ENCODE measurements around the gene UVSSA.

The UVSSA gene

GRCh38 chr4:1350169-1350520 is 3.1 kb downstream of the UVSSA start:
- no peaks in the 10 kb centered on the region for H4K20me1 ChIP-seq (ENCODE audit: insufficient read depth, low read length)
- TF ChIP-seq, protein P1, sequence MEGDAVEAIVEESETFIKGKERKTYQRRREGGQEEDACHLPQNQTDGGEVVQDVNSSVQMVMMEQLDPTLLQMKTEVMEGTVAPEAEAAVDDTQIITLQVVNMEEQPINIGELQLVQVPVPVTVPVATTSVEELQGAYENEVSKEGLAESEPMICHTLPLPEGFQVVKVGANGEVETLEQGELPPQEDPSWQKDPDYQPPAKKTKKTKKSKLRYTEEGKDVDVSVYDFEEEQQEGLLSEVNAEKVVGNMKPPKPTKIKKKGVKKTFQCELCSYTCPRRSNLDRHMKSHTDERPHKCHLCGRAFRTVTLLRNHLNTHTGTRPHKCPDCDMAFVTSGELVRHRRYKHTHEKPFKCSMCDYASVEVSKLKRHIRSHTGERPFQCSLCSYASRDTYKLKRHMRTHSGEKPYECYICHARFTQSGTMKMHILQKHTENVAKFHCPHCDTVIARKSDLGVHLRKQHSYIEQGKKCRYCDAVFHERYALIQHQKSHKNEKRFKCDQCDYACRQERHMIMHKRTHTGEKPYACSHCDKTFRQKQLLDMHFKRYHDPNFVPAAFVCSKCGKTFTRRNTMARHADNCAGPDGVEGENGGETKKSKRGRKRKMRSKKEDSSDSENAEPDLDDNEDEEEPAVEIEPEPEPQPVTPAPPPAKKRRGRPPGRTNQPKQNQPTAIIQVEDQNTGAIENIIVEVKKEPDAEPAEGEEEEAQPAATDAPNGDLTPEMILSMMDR (IDR thresholded peaks at IDR 0.05; ENCODE audit: low read depth, low read length) = no peak
- no peak for TF ChIP-seq EZH2phosphoT487 (IDR thresholded peaks at IDR 0.05; ENCODE audit: low read depth)
- peaks cover 17% of the 10 kb centered on the region for H3K36me3 ChIP-seq (replicated peaks; ENCODE audit: low read depth, low read length)
- no peaks in the 10 kb centered on the region for H3K27me3 ChIP-seq (ENCODE audit: low read depth, low read length)
- H3K9ac ChIP-seq (ENCODE audit: low read length) = no peak overlapping the region
- H3K4me2 ChIP-seq (ENCODE audit: low read length) = no peak overlapping the region
- no peak overlapping the region for H3K27ac ChIP-seq (ENCODE audit: low read length)
- H3K9me3 ChIP-seq (ENCODE audit: insufficient read depth, low read length) = no peaks in the 10 kb centered on the region
- peaks cover 16% of the 10 kb centered on the region for H3K4me1 ChIP-seq (ENCODE audit: low read length)
- no peak overlapping the region for H2AFZ ChIP-seq (ENCODE audit: low read depth, low read length)
- peaks cover 33% of the 10 kb centered on the region for H3K79me2 ChIP-seq (ENCODE audit: low read length)
- H3K4me3 ChIP-seq (ENCODE audit: low read length) = no peak overlapping the region

- TF ChIP-seq, protein P1 (IDR thresholded peaks at IDR 0.05; ENCODE audit: low read depth, low read length) = peak; percentile 86
- no peak for TF ChIP-seq EZH2phosphoT487 (IDR thresholded peaks at IDR 0.05; ENCODE audit: low read depth)
- no peak overlapping the region for H3K9ac ChIP-seq (ENCODE audit: low read length)
Measured at GRCh38 chr4:1351854-1352566, 5.0 kb downstream of the UVSSA start.

DNA sequence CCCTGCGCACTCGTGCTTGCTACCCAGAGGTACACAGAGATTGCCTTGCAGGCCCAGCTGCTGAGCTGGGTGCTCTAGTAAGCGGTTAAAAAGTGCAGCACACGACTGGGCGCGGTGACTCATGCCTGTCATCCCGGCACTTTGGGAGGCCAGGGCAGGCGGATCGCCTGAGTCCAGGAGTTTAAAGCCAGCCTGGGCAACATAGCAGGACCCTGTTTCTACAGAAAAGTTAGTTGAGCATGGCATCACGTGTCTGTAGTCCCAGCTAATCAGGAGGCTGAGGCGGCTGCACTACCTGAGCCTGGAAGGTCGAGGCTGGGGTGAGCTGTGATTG is 5.5 kb downstream of the UVSSA start:
- H4K20me1 ChIP-seq (ENCODE audit: insufficient read depth, low read length) = no peaks in the 10 kb centered on the region
- H3K4me1 ChIP-seq (ENCODE audit: low read length) = peaks cover 12% of the 10 kb centered on the region
- H3K27ac ChIP-seq (ENCODE audit: low read length) = no peak overlapping the region
- no peak overlapping the region for H3K4me2 ChIP-seq (ENCODE audit: low read length)
- no peaks in the 10 kb centered on the region for H3K27me3 ChIP-seq (ENCODE audit: low read depth, low read length)
- H3K9ac ChIP-seq (ENCODE audit: low read length) = no peak overlapping the region
- peaks cover 17% of the 10 kb centered on the region for H3K36me3 ChIP-seq (replicated peaks; ENCODE audit: low read depth, low read length)
- no peaks in the 10 kb centered on the region for H3K9me3 ChIP-seq (ENCODE audit: insufficient read depth, low read length)
- TF ChIP-seq, protein P1 (IDR thresholded peaks at IDR 0.05; ENCODE audit: low read depth, low read length) = no peak
- TF ChIP-seq EZH2phosphoT487 (IDR thresholded peaks at IDR 0.05; ENCODE audit: low read depth) = no peak
- H2AFZ ChIP-seq (ENCODE audit: low read depth, low read length) = no peak overlapping the region
- H3K79me2 ChIP-seq (ENCODE audit: low read length) = peaks cover 19% of the 10 kb centered on the region
- H3K4me3 ChIP-seq (ENCODE audit: low read length) = no peak overlapping the region

More at GRCh38 chr4:1351854-1352566, 5.0 kb downstream of the UVSSA start:
- Histone ChIP-seq H3K4me2 (ENCODE audit: low read length) (peak overlapping the region; percentile 22; the same call in 1 of the 2 replicates), H3K9me3 (ENCODE audit: insufficient read depth, low read length) (no peaks in the 10 kb centered on the region), H4K20me1 (ENCODE audit: insufficient read depth, low read length) (no peaks in the 10 kb centered on the region), H3K27ac (ENCODE audit: low read length) (no peak overlapping the region), H3K36me3 (replicated peaks; ENCODE audit: low read depth, low read length) (peaks cover 17% of the 10 kb centered on the region), H3K79me2 (ENCODE audit: low read length) (peaks cover 22% of the 10 kb centered on the region), H3K4me3 (ENCODE audit: low read length) (no peak overlapping the region), H3K27me3 (ENCODE audit: low read depth, low read length) (no peaks in the 10 kb centered on the region), H2AFZ (ENCODE audit: low read depth, low read length) (no peak overlapping the region), H3K4me1 (ENCODE audit: low read length) (peaks cover 12% of the 10 kb centered on the region)

GRCh38 chr4:1353186-1354055 is 6.4 kb downstream of the UVSSA start:
- Histone ChIP-seq H3K79me2 (ENCODE audit: low read length) (peaks cover 10% of the 10 kb centered on the region), H3K27ac (ENCODE audit: low read length) (no peak overlapping the region), H3K9me3 (ENCODE audit: insufficient read depth, low read length) (no peaks in the 10 kb centered on the region), H3K36me3 (replicated peaks; ENCODE audit: low read depth, low read length) (peaks cover 17% of the 10 kb centered on the region), H3K4me3 (ENCODE audit: low read length) (no peak overlapping the region), H4K20me1 (ENCODE audit: insufficient read depth, low read length) (no peaks in the 10 kb centered on the region), H2AFZ (ENCODE audit: low read depth, low read length) (no peak overlapping the region), H3K4me1 (ENCODE audit: low read length) (peaks cover 6% of the 10 kb centered on the region), H3K9ac (ENCODE audit: low read length) (no peak overlapping the region), H3K27me3 (ENCODE audit: low read depth, low read length) (no peaks in the 10 kb centered on the region), H3K4me2 (ENCODE audit: low read length) (no peak overlapping the region)
- no peak for TF ChIP-seq EZH2phosphoT487 (IDR thresholded peaks at IDR 0.05; ENCODE audit: low read depth)
- TF ChIP-seq, protein P1 (IDR thresholded peaks at IDR 0.05; ENCODE audit: low read depth, low read length) = no peak
